ENCODE results near the gene TUBB1.
A peak's percentile ranks its signal among the peaks of the same experiment; 100 is the strongest.

Gene TUBB1

GRCh38 chr20:58990651-58991445 is 28.4 kb upstream of the TUBB1 start:
- no peak for DNase-seq

GRCh38 chr20:58991715-58992114 is 27.5 kb upstream of the TUBB1 start:
- no peak for DNase-seq

GRCh38 chr20:58992911-58993310 is 26.3 kb upstream of the TUBB1 start:
- DNase-seq: no peak

GRCh38 chr20:58993332-58994248 is 25.6 kb upstream of the TUBB1 start:
- DNase-seq: no peak

GRCh38 chr20:58994390-58995159 is 24.7 kb upstream of the TUBB1 start:
- no peak for DNase-seq

GRCh38 chr20:58995461-58996225 is 23.6 kb upstream of the TUBB1 start:
- DNase-seq: no peak

- DNase-seq: no peak
These were observed 23.0 kb upstream of the TUBB1 start for GRCh38 chr20:58996226-58996611.

GRCh38 chr20:58997141-58997770 is 22.0 kb upstream of the TUBB1 start:
- DNase-seq: no peak

GRCh38 chr20:58998656-58999055 is 20.6 kb upstream of the TUBB1 start:
- DNase-seq: no peak

- DNase-seq: no peak
These were observed 18.9 kb upstream of the TUBB1 start for GRCh38 chr20:59000326-59000725.

GRCh38 chr20:59001068-59001448 is 18.2 kb upstream of the TUBB1 start:
- no peak for DNase-seq

- no peak for DNase-seq
These were observed 17.6 kb upstream of the TUBB1 start for GRCh38 chr20:59001449-59002171.

- DNase-seq: no peak
These were observed 16.8 kb upstream of the TUBB1 start for GRCh38 chr20:59002388-59002787.

GRCh38 chr20:59002874-59003399 is 16.3 kb upstream of the TUBB1 start:
- DNase-seq: no peak

GRCh38 chr20:59003836-59004492 is 15.3 kb upstream of the TUBB1 start:
- DNase-seq: no peak

GRCh38 chr20:59004493-59004762 is 14.8 kb upstream of the TUBB1 start:
- peak; percentile 50 for DNase-seq

GRCh38 chr20:59004763-59005522 is 14.3 kb upstream of the TUBB1 start:
- DNase-seq: peak; percentile 26

- no peak for DNase-seq
These were observed 13.6 kb upstream of the TUBB1 start for GRCh38 chr20:59005523-59006166.

GRCh38 chr20:59006167-59006863 is 12.9 kb upstream of the TUBB1 start:
- no peak for DNase-seq
